Activated naive CD8-positive, alpha-beta T cell treated with anti-CD3 and anti-CD28 coated beads, Interleukin-2, amount 10 ng/mL, durations not matched to agents 7 days and 5 days (primary cell): Measurements from ENCODE around the gene FAM20A. TPM values are rescaled to one million over a fixed set of nuclear protein-coding genes. Genes with fewer than 3 reads are reported as not detected.

Source experiments
- ATAC-seq: fragments of 150-1000 bp; cut with Tn5 transposase; one replicate; pipeline ENCODE4 v1.10.0; 2021; ENCODE audit warnings: low read depth, moderate library complexity
- POLR2A ChIA-PET: fragments of 350-600 bp; sonication (Branson Sonifier 250); formaldehyde crosslinking; loops from one replicate; lab custom pipeline; 2021; ENCODE audit warnings: antibody characterized with exemption; lab: Charles Lee
- DNase-seq: peaks from one replicate; pipeline ENCODE4 v3.0.0; 2021
- H3K27ac Mint-ChIP-seq: one replicate; pipeline ENCODE4 v1.8.0; 2022; ENCODE audit warnings: mild to moderate bottlenecking, mixed read lengths
- H3K27me3 Mint-ChIP-seq: one replicate; pipeline ENCODE4 v1.8.0; 2022; ENCODE audit warnings: mild to moderate bottlenecking, moderate library complexity, mixed read lengths
- H3K36me3 Mint-ChIP-seq: one replicate; pipeline ENCODE4 v1.8.0; 2021; ENCODE audit warnings: mild to moderate bottlenecking, mixed read lengths
- H3K4me1 Mint-ChIP-seq: one replicate; pipeline ENCODE4 v1.8.0; 2021; ENCODE audit warnings: mixed read lengths
- H3K4me3 Mint-ChIP-seq: one replicate; pipeline ENCODE4 v1.8.0; 2022; ENCODE audit warnings: mild to moderate bottlenecking, moderate library complexity, mixed read lengths
- H3K9me3 Mint-ChIP-seq: one replicate; pipeline ENCODE4 v1.8.0; 2021; ENCODE audit warnings: mixed read lengths
- total RNA-seq, 2 experiments: library from RNA; stranded (reverse); gene quantifications; one replicate each; pipeline ENCODE4 v1.2.3, GENCODE V29; 2021

FAM20A gene
- total RNA-seq: not detected

DNA sequence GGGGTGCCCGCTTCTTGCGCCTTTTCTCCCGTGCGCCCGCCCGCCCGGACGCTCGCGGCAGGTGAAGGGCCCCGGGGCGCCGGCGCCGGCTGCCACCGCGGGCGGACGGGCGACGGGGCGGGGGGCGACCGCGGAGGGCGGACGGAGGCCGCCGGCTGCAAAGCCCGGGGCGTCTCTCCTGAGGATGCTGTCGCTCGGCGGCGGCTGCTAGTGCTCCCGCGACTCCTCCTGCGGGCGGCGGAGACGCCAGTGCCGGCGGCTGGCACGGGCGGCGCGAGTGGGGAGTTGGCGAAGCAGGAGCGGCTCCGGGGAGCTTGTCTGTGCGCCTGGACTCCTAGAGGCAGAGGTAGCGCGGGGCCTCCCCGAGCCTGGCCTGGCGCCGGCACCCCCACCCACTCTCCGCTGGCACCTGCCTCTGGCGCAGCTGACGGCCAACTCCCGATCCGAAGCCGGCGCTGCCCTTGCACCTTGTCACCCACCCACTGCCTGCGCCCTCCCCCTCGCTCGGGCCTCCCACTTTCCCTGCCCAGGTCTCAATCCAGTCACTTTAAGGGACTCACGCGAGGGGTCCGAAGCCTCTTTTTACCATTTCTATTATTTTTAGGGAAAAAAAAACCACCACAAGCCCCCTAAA, at the start of gene FAM20A:
Gene FAM20A, minus strand, starts transcription at position 437 of the 634 bp plus-strand sequence. CDS start 701 bp downstream, outside the sequence.
- ATAC-seq: peak; percentile 26
- H3K4me3 Mint-ChIP-seq: peak within 1 kb of the TSS; percentile 6

DNA sequence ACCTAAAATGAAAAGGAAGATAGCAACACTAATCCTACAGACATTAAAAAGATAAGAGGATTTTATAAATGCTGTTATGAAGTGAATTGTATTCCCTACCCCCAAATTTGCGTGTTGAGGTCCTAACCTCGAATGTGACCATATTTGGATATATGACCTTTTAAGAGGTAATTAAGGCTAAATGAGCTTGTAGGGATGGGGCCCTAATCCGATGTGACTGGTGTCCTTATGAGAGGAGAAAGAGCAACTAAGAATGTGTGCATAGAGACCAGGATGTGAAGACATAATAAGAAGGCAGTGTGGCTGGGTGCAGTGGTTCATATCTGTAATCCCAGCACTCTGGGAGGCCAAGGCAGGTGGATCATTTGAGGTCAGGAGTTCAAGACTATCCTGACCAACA, 48.2 kb upstream of the FAM20A start:
- H3K27me3 Mint-ChIP-seq: peaks cover 8% of the 10 kb centered on the region
- ATAC-seq (no peak), DNase-seq (no peak)
- H3K27ac Mint-ChIP-seq: no peak overlapping the region
- H3K4me1 Mint-ChIP-seq: no peaks in the 10 kb centered on the region
- POLR2A ChIA-PET: interaction anchor here (0.5 kb wide), 1 partner anchor 101 kb away, joined by 6 read pairs; no protein-coding TSS in a partner anchor
- H3K4me3 Mint-ChIP-seq: no peak overlapping the region
- H3K36me3 Mint-ChIP-seq: no peaks in the 10 kb centered on the region
- peaks cover 5% of the 10 kb centered on the region for H3K9me3 Mint-ChIP-seq

More for the DNA sequence above, at the start of gene FAM20A:
- peak; percentile 43 for DNase-seq
- Mint-ChIP-seq H3K27me3 (peaks cover 68% of the 10 kb centered on the region), H3K36me3 (no peaks in the 10 kb centered on the region), H3K9me3 (peaks cover under 1% of the 10 kb centered on the region), H3K4me1 (peaks cover 7% of the 10 kb centered on the region), H3K27ac (no peak within 1 kb of the TSS)
- POLR2A ChIA-PET: no interaction called here

DNA sequence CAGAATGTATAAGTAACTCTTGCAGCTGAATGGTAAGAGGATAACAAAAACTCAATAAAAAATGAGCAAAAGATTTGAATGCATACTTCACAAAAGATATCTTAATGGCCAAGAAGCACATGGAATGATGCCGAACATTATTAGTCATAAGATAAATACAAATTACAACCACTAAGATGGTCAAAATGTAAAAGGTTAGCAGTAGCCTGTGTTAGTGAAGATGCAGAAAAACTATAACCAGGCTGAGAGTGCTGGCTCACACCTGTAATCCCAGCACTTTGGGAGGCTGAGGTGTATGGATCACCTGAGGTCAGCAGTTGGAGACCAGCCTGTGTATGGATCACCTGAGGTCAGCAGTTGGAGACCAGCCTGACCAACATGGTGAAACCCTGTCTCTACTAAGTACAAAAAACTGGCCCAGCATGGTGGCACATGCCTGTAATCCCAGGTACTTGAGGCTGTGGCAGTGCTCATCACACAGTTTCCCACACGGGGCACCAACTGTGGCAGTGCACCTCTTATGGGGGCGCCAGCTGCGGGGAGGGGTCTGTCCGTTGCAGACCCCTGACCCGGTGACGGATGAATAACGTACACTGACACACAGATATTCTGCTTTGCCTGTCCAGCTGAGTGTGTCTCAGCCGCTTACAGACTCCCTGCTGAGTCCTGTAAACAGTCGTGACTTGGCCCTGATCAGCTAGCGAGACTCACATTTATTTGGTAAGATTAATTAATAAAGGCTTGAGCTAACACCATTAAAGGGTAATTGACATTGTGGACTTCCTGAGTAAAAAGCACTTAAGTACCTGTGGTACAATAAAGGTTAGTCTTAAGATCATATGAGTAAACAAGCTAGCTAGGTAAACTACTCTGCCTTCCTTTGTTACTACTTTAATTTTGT, 45.7 kb upstream of the FAM20A start:
- H3K27ac Mint-ChIP-seq: no peak overlapping the region
- ATAC-seq (no peak), DNase-seq (no peak)
- H3K4me1 Mint-ChIP-seq: no peaks in the 10 kb centered on the region
- H3K36me3 Mint-ChIP-seq: no peaks in the 10 kb centered on the region
- POLR2A ChIA-PET: no interaction called here
- peaks cover 13% of the 10 kb centered on the region for H3K27me3 Mint-ChIP-seq
- H3K4me3 Mint-ChIP-seq: no peak overlapping the region
- H3K9me3 Mint-ChIP-seq: peaks cover 5% of the 10 kb centered on the region

DNA sequence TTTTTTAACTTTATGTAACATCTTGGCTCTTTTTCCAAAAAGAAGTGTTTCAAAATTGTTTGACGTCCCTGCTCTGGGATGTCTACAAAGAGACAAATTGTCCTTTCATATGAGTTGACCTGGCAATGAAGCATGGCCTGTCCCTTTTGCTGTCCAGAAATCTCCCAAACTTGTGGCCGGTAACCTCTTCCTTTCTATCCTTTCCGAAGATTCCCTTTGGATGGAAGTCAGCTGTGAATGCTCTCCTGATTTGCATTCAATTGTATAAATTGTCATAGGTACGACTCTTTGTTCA, 40.9 kb upstream of the FAM20A start:
- ATAC-seq (no peak), DNase-seq (no peak)
- H3K9me3 Mint-ChIP-seq: no peaks in the 10 kb centered on the region
- no peaks in the 10 kb centered on the region for H3K4me1 Mint-ChIP-seq
- no peak overlapping the region for H3K27ac Mint-ChIP-seq
- H3K27me3 Mint-ChIP-seq: peaks cover 12% of the 10 kb centered on the region
- no peaks in the 10 kb centered on the region for H3K36me3 Mint-ChIP-seq
- POLR2A ChIA-PET: no interaction called here
- no peak overlapping the region for H3K4me3 Mint-ChIP-seq

- no peaks in the 10 kb centered on the region for H3K36me3 Mint-ChIP-seq
- POLR2A ChIA-PET: no interaction called here
- DNase-seq (no peak), ATAC-seq (no peak)
- no peak overlapping the region for H3K27ac Mint-ChIP-seq
- H3K9me3 Mint-ChIP-seq: no peaks in the 10 kb centered on the region
- peaks cover 12% of the 10 kb centered on the region for H3K27me3 Mint-ChIP-seq
- no peaks in the 10 kb centered on the region for H3K4me1 Mint-ChIP-seq
- no peak overlapping the region for H3K4me3 Mint-ChIP-seq
Measured at GRCh38 chr17:68641276-68642117, 40.3 kb upstream of the FAM20A start.

- no peaks in the 10 kb centered on the region for H3K9me3 Mint-ChIP-seq
- no peaks in the 10 kb centered on the region for H3K36me3 Mint-ChIP-seq
- POLR2A ChIA-PET: no interaction called here
- H3K4me3 Mint-ChIP-seq: no peak overlapping the region
- H3K27ac Mint-ChIP-seq: no peak overlapping the region
- DNase-seq: no peak
- peaks cover 10% of the 10 kb centered on the region for H3K27me3 Mint-ChIP-seq
- ATAC-seq: no peak
- no peaks in the 10 kb centered on the region for H3K4me1 Mint-ChIP-seq
Measured at GRCh38 chr17:68640242-68640989, 39.2 kb upstream of the FAM20A start.

DNA sequence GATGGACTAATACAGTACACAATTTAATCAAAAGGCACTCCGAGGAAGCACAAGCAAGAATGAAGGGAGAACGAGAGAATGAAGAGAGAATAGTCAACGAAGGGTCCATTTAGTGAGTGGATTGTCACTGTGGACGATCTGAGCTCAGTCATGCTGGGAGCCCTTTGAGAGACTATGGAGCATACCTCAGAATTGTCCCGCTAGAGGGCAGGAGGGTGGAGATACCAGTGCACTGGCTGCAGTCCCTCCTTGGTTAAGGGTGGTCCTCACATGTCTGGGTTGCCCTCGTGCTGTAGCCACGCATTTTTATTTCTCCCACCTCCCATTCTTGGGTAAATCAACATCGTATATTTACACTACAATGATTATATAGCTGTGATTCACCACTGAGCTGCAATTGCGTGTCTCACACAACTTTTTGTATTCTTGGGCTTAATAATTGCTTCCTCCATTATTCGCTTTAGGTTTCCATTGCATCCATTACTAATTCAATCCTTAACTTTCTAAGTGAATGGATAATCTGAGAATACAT, 33.2 kb upstream of the FAM20A start:
- no peak overlapping the region for H3K27ac Mint-ChIP-seq
- no peaks in the 10 kb centered on the region for H3K9me3 Mint-ChIP-seq
- H3K36me3 Mint-ChIP-seq: no peaks in the 10 kb centered on the region
- ATAC-seq (no peak), DNase-seq (no peak)
- peaks cover 3% of the 10 kb centered on the region for H3K27me3 Mint-ChIP-seq
- H3K4me1 Mint-ChIP-seq: no peaks in the 10 kb centered on the region
- no peak overlapping the region for H3K4me3 Mint-ChIP-seq
- POLR2A ChIA-PET: no interaction called here

GRCh38 chr17:68628576-68628957, 27.4 kb upstream of the FAM20A start:
- Mint-ChIP-seq H3K4me3 (no peak overlapping the region), H3K36me3 (no peaks in the 10 kb centered on the region), H3K9me3 (no peaks in the 10 kb centered on the region), H3K4me1 (no peaks in the 10 kb centered on the region), H3K27ac (no peak overlapping the region), H3K27me3 (no peaks in the 10 kb centered on the region)
- POLR2A ChIA-PET: no interaction called here
- no peak for DNase-seq
- no peak for ATAC-seq

- ATAC-seq: no peak
- Mint-ChIP-seq H3K36me3 (no peaks in the 10 kb centered on the region), H3K9me3 (no peaks in the 10 kb centered on the region), H3K4me1 (no peaks in the 10 kb centered on the region), H3K27ac (no peak overlapping the region), H3K27me3 (no peaks in the 10 kb centered on the region), H3K4me3 (no peak overlapping the region)
- POLR2A ChIA-PET: no interaction called here
- DNase-seq: no peak
Measured at GRCh38 chr17:68627956-68628575, 26.9 kb upstream of the FAM20A start.

DNA sequence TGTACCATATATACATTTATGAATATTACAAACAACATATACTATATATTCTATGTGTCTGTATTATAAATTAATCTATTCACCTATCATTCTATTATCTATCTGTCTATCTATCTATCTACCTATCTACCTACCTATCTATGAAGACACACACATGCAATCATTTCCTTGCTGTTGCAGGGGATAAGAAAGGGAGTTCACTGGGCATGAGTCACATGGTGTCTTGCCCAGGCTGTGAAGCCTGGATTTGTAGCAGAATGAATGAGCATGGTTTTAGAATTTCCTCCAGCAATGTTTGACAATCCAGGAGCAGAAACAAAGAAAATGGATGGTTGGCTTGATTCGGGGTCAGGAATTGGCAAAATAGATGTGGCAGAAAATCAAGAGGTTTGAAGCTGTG, 23.2 kb upstream of the FAM20A start:
- Mint-ChIP-seq H3K27me3 (peaks cover 14% of the 10 kb centered on the region), H3K4me3 (no peak overlapping the region), H3K9me3 (no peaks in the 10 kb centered on the region), H3K27ac (no peak overlapping the region), H3K4me1 (no peaks in the 10 kb centered on the region), H3K36me3 (no peaks in the 10 kb centered on the region)
- ATAC-seq (no peak), DNase-seq (no peak)
- POLR2A ChIA-PET: no interaction called here

- H3K27ac Mint-ChIP-seq: no peak overlapping the region
Measured at GRCh38 chr17:68623811-68624210, 22.6 kb upstream of the FAM20A start.

DNA sequence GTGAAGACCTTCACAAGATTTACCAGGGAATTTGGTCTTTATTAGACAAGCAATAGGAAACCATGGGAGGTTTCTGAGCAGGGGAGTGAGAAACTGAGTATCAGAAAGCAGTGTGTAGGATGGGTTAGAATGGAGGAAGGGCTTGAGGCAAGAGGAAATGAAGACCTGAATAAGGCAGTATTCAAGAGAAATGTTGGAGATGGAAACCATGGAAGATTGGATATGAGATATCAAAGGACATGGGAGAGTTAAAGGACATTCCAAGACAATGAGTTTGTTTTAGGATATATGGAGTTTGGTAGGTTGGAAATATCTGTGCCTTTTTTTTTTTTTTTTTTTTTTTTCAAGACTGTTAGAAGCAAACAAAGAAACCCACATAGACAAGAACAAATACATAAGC, 21.3 kb upstream of the FAM20A start:
- H3K27ac Mint-ChIP-seq: no peak overlapping the region
- H3K9me3 Mint-ChIP-seq: no peaks in the 10 kb centered on the region

More at GRCh38 chr17:68623811-68624210, 22.6 kb upstream of the FAM20A start:
- POLR2A ChIA-PET: no interaction called here
- no peak overlapping the region for H3K4me3 Mint-ChIP-seq
- peaks cover 19% of the 10 kb centered on the region for H3K27me3 Mint-ChIP-seq
- no peaks in the 10 kb centered on the region for H3K36me3 Mint-ChIP-seq
- DNase-seq (no peak), ATAC-seq (no peak)
- H3K9me3 Mint-ChIP-seq: no peaks in the 10 kb centered on the region
- no peaks in the 10 kb centered on the region for H3K4me1 Mint-ChIP-seq

More for the DNA sequence above, 21.3 kb upstream of the FAM20A start:
- peaks cover 22% of the 10 kb centered on the region for H3K27me3 Mint-ChIP-seq
- no peak overlapping the region for H3K4me3 Mint-ChIP-seq
- DNase-seq: no peak
- no peaks in the 10 kb centered on the region for H3K36me3 Mint-ChIP-seq
- POLR2A ChIA-PET: no interaction called here
- no peak for ATAC-seq
- no peaks in the 10 kb centered on the region for H3K4me1 Mint-ChIP-seq
